Measurements from ENCODE around the gene SPAG5. TPM values are rescaled to one million over a fixed set of nuclear protein-coding genes. Genes with fewer than 3 reads are reported as not detected.
A peak's percentile ranks its signal among the peaks of the same experiment; 100 is the strongest.

SPAG5 gene
- total and polyA plus RNA-seq, 9 of the 15 experiments (the other 6 are each of a cell fraction or from before 2014, with no cell fraction given) = 94.4 to 286 (median 151) TPM

GRCh38 chr17:28569446-28569845 is 29.4 kb downstream of the SPAG5 start (continued):
- no peak for TF ChIP-seq NR3C1 (CRISPR knock-in tag; IDR thresholded peaks at IDR 0.05)
- TF ChIP-seq HDAC6 (IDR thresholded peaks at IDR 0.05; ENCODE audit: low read depth, low read length) = no peak
- no peak for TF ChIP-seq SAP30 (IDR thresholded peaks at IDR 0.05; ENCODE audit: borderline replicate concordance, insufficient read depth, low read depth, low read length, poor library complexity, severe bottlenecking)
- no peak for TF ChIP-seq PHF8 (IDR thresholded peaks at IDR 0.05; ENCODE audit: borderline replicate concordance, low read length)
- no peak for TF ChIP-seq E2F4 (CRISPR knock-in tag; IDR thresholded peaks at IDR 0.05; ENCODE audit: low read depth)
- TF ChIP-seq SMAD4 (CRISPR knock-in tag; conservative IDR thresholded peaks at IDR 0.05) = no peak
- no peak for TF ChIP-seq NR2F6 (CRISPR knock-in tag; IDR thresholded peaks at IDR 0.05)
- TF ChIP-seq JUND (IDR thresholded peaks at IDR 0.05; ENCODE audit: borderline replicate concordance, low read depth, low read length) = no peak
- TF ChIP-seq JUND (tag; IDR thresholded peaks at IDR 0.05; ENCODE audit: borderline replicate concordance, low read depth, low read length) = no peak
- no peak for TF ChIP-seq NCOR1 (IDR thresholded peaks at IDR 0.05)
- TF ChIP-seq NFRKB (IDR thresholded peaks at IDR 0.05; ENCODE audit: low read depth) = no peak
- no peak for TF ChIP-seq SRSF9 (IDR thresholded peaks at IDR 0.05; ENCODE audit: borderline replicate concordance, low read depth, low read length)
- TF ChIP-seq PYGO2 (tag; IDR thresholded peaks at IDR 0.05) = no peak
- TF ChIP-seq PTBP1 (IDR thresholded peaks at IDR 0.05; ENCODE audit: low read depth, low read length) = no peak
- peak; percentile 80 for TF ChIP-seq C11orf30 (IDR thresholded peaks at IDR 0.05; ENCODE audit: low read depth)

Measured in K562 (cell line).